MCF 10A (cell line): ENCODE measurements around the gene LAS1L. TPM values are rescaled to one million over a fixed set of nuclear protein-coding genes. Genes with fewer than 3 reads are reported as not detected.

ENCODE experiments used
- BruUV-seq: library from RNA; stranded (reverse); fragments of 400-500 nt; replicated peaks from 2 replicates; lab custom pipeline; 2021; lab: Mats Ljungman, UMichigan
- CTCF ChIA-PET: fragments of 300-600 bp; sonication (Branson Sonifier 250); formaldehyde crosslinking; extraction: SDS; loops from one replicate; lab custom pipeline; 2021; ENCODE audit warnings: antibody characterized with exemption, inconsistent platforms; lab: Yijun Ruan, JAX
- POLR2A ChIA-PET: fragments of 300-600, 350-650 bp; sonication (Branson Sonifier 250); formaldehyde crosslinking; extraction: SDS; loops from one replicate; lab custom pipeline; 2020; ENCODE audit warnings: antibody characterized with exemption, inconsistent platforms; lab: Yijun Ruan, JAX
- DNase-seq: peaks from one replicate; pipeline ENCODE4 v3.0.0-alpha.2; 2018; ENCODE audit not compliant: unreplicated experiment
- H3K27ac Mint-ChIP-seq: one replicate; pipeline ENCODE4 v1.8.0; 2022; ENCODE audit warnings: mild to moderate bottlenecking, low read depth, mixed read lengths; ENCODE audit not compliant: unreplicated experiment
- H3K27me3 Mint-ChIP-seq: one replicate; pipeline ENCODE4 v1.8.0; 2022; ENCODE audit warnings: mixed read lengths; ENCODE audit not compliant: insufficient read depth, unreplicated experiment
- H3K36me3 Mint-ChIP-seq: one replicate; pipeline ENCODE4 v1.8.0; 2022; ENCODE audit warnings: mild to moderate bottlenecking, moderate library complexity, mixed read lengths; ENCODE audit not compliant: insufficient read depth, unreplicated experiment
- H3K4me1 Mint-ChIP-seq: one replicate; pipeline ENCODE4 v1.8.0; 2022; ENCODE audit warnings: mixed read lengths; ENCODE audit not compliant: insufficient read depth, unreplicated experiment
- H3K4me3 Mint-ChIP-seq: one replicate; pipeline ENCODE4 v1.8.0; 2022; ENCODE audit warnings: mild to moderate bottlenecking, moderate library complexity, mixed read lengths; ENCODE audit not compliant: unreplicated experiment
- H3K9me3 Mint-ChIP-seq: one replicate; pipeline ENCODE4 v1.8.0; 2022; ENCODE audit warnings: mixed read lengths; ENCODE audit not compliant: unreplicated experiment
- CTCF ChIP-seq: fragments of 200-600 bp; IDR thresholded peaks from one replicate; pipeline ENCODE4 v1.8.0; 2022; ENCODE audit warnings: antibody characterized with exemption, mild to moderate bottlenecking; ENCODE audit not compliant: unreplicated experiment
- intact Hi-C: fragments of 100-400 bp; cut with micrococcal nuclease; formaldehyde crosslinking; loops from 2 replicates; pipeline ENCODE4 v1.14.1; 2022
- total RNA-seq: library from RNA; stranded (reverse); gene quantifications from 2 replicates; pipeline ENCODE4 v1.2.3, GENCODE V29; 2022

LAS1L gene
- total RNA-seq, 1 experiment from 2014 or later: 49.8 TPM

DNA sequence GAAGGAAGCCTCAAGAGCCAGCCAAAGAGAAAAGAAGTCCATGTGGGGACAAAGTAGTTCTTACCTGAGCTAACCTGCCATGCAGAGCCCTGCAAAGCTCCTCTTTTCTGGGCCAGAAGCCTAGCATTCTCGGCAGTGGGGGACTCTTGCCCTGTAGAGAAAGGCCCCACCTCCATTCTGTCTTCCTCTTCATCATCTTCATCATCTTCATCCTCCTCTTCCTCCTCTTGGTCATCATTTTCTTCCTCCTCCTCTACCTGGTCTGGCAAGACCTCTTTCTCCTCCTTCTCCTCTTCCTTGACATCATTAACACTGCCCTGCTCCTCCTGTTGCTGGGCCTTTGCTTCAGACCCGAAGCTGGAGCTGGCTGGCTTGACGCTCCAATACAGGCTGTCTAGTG is 16.7 kb downstream of the LAS1L start:
- no TSS peak for BruUV-seq
- no peak overlapping the region for H3K4me3 Mint-ChIP-seq
- H3K27me3 Mint-ChIP-seq: no peaks in the 10 kb centered on the region
- H3K27ac Mint-ChIP-seq: no peak overlapping the region
- H3K9me3 Mint-ChIP-seq: peaks cover 20% of the 10 kb centered on the region
- DNase-seq: no peak
- POLR2A ChIA-PET: no interaction called here
- CTCF ChIA-PET: interaction anchor here (9.9 kb wide), 1 partner anchor 11 kb away, joined by 70 read pairs; no protein-coding TSS in a partner anchor
- peaks cover 5% of the 10 kb centered on the region for H3K36me3 Mint-ChIP-seq
- TF ChIP-seq CTCF: no peak
- intact Hi-C loops: no loop called here
- H3K4me1 Mint-ChIP-seq: peaks cover 6% of the 10 kb centered on the region

DNA sequence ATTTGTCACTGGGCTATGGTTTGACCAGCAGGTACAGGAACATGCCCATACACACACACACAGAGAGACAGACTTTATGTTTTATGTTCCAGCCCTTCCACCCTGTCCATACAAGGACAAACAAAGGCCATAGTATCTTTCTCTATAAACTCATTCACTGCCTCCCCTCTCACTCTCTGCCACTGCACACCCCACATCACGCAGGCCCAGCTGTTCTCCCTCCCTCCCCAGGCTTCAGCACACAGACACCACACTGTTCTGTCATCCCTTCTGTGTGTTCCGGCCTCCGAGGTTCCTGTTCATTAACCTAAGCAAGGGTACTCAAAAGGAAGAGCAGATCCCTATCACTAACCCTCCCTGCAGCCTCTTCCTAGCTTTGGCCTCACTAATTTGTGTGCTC is 17.8 kb downstream of the LAS1L start:
- no peaks in the 10 kb centered on the region for H3K4me1 Mint-ChIP-seq
- POLR2A ChIA-PET: no interaction called here
- peaks cover 8% of the 10 kb centered on the region for H3K9me3 Mint-ChIP-seq
- BruUV-seq: no TSS peak
- peaks cover 5% of the 10 kb centered on the region for H3K36me3 Mint-ChIP-seq
- CTCF ChIA-PET: interaction anchor here (9.9 kb wide), 1 partner anchor 13 kb away, joined by 70 read pairs; no protein-coding TSS in a partner anchor
- H3K27ac Mint-ChIP-seq: no peak overlapping the region
- no peak overlapping the region for H3K4me3 Mint-ChIP-seq
- no peaks in the 10 kb centered on the region for H3K27me3 Mint-ChIP-seq
- no peak for TF ChIP-seq CTCF
- DNase-seq: no peak
- intact Hi-C loops: no loop called here

GRCh38 chrX:65513610-65514009 is 21.0 kb downstream of the LAS1L start:
- BruUV-seq: no TSS peak
- Mint-ChIP-seq H3K27ac (no peak overlapping the region), H3K4me3 (no peak overlapping the region), H3K36me3 (peaks cover 12% of the 10 kb centered on the region), H3K9me3 (no peaks in the 10 kb centered on the region), H3K4me1 (no peaks in the 10 kb centered on the region), H3K27me3 (no peaks in the 10 kb centered on the region)
- intact Hi-C loops: no loop called here
- TF ChIP-seq CTCF: no peak
- no peak for DNase-seq
- ChIA-PET CTCF (interaction anchor here (9.9 kb wide), 1 partner anchor 16 kb away, joined by 70 read pairs; no protein-coding TSS in a partner anchor), POLR2A (no interaction called here)

- BruUV-seq: no TSS peak
- POLR2A ChIA-PET: no interaction called here
- Mint-ChIP-seq H3K27me3 (no peaks in the 10 kb centered on the region), H3K27ac (no peak overlapping the region), H3K36me3 (peaks cover 19% of the 10 kb centered on the region), H3K9me3 (no peaks in the 10 kb centered on the region), H3K4me3 (no peak overlapping the region), H3K4me1 (no peaks in the 10 kb centered on the region)
- CTCF ChIA-PET: no interaction called here
- no peak for TF ChIP-seq CTCF
- intact Hi-C loops: no loop called here
- no peak for DNase-seq
Measured at GRCh38 chrX:65509400-65509799, 25.2 kb downstream of the LAS1L start.
